ENCODE data around the gene KIFC1. TPM values are rescaled to one million over a fixed set of nuclear protein-coding genes. Genes with fewer than 3 reads are reported as not detected.
"Not testable (repeated sequence)": the region's sequence is repeated elsewhere in the genome, so short reads cannot be mapped to it uniquely, and the experiment has no call there.

The KIFC1 gene
- total RNA-seq, 1 experiment from 2014 or later: 64.8 TPM

- no peak for DNase-seq (ENCODE audit: low spot score)
These were observed 17.4 kb upstream of the KIFC1 start for GRCh38 chr6:33373960-33374910.

GRCh38 chr6:33375143-33375671, 16.4 kb upstream of the KIFC1 start:
- DNase-seq (ENCODE audit: low spot score): no peak

- no peak for DNase-seq (ENCODE audit: low spot score)
These were observed 14.5 kb upstream of the KIFC1 start for GRCh38 chr6:33377171-33377570.

GRCh38 chr6:33379184-33379583, 12.4 kb upstream of the KIFC1 start:
- DNase-seq (ENCODE audit: low spot score): not testable (repeated sequence)

- no peak for DNase-seq (ENCODE audit: low spot score)
These were observed 11.2 kb upstream of the KIFC1 start for GRCh38 chr6:33380272-33380981.

- no peak for DNase-seq (ENCODE audit: low spot score)
These were observed 8.0 kb upstream of the KIFC1 start for GRCh38 chr6:33383427-33384185.

- peak; percentile 39 for DNase-seq (ENCODE audit: low spot score)
These were observed 7.0 kb upstream of the KIFC1 start for GRCh38 chr6:33384581-33385020.

GRCh38 chr6:33390173-33390572, 1.4 kb upstream of the KIFC1 start:
- DNase-seq (ENCODE audit: low spot score): no peak

- no peak for DNase-seq (ENCODE audit: low spot score)
These were observed 801 bp upstream of the KIFC1 start for GRCh38 chr6:33390767-33391277.

GRCh38 chr6:33391922-33392594, 435 bp downstream of the KIFC1 start:
- peak; percentile 40 for DNase-seq (ENCODE audit: low spot score)

GRCh38 chr6:33392595-33392948, 949 bp downstream of the KIFC1 start:
- DNase-seq (ENCODE audit: low spot score): no peak

GRCh38 chr6:33392979-33393378, 1.4 kb downstream of the KIFC1 start:
- no peak for DNase-seq (ENCODE audit: low spot score)

- DNase-seq (ENCODE audit: low spot score): no peak
These were observed 5.9 kb downstream of the KIFC1 start for GRCh38 chr6:33397541-33397940.

GRCh38 chr6:33398601-33399000, 7.0 kb downstream of the KIFC1 start:
- not testable (repeated sequence) for DNase-seq (ENCODE audit: low spot score)

GRCh38 chr6:33399881-33400280, 8.3 kb downstream of the KIFC1 start:
- DNase-seq (ENCODE audit: low spot score): not testable (repeated sequence)

GRCh38 chr6:33404884-33405283, 13.3 kb downstream of the KIFC1 start:
- no peak for DNase-seq (ENCODE audit: low spot score)

GRCh38 chr6:33405386-33405940, 13.8 kb downstream of the KIFC1 start:
- DNase-seq (ENCODE audit: low spot score): no peak

- DNase-seq (ENCODE audit: low spot score): no peak
These were observed 14.5 kb downstream of the KIFC1 start for GRCh38 chr6:33406126-33406525.

GRCh38 chr6:33407132-33407718, 15.6 kb downstream of the KIFC1 start:
- peak; percentile 40 for DNase-seq (ENCODE audit: low spot score)

- peak; percentile 97 for DNase-seq (ENCODE audit: low spot score)
These were observed 18.6 kb downstream of the KIFC1 start for GRCh38 chr6:33410050-33410710.
